Stimulated activated CD8-positive, alpha-beta memory T cell treated with anti-CD3 and anti-CD28 coated beads, Interleukin-4, amount 100 ng/mL, for 24 hours (primary cell): ENCODE results near the gene TNPO3.

Experiments used
- DNase-seq: peaks from one replicate; pipeline ENCODE4 v3.0.0-alpha.2; 2020; ENCODE audit warnings: low read depth

TNPO3 gene

GRCh38 chr7:129054438-129055293, at the start of gene TNPO3:
Gene TNPO3, minus strand, starts transcription at chr7:129055111. Its CDS starts 341 bp downstream, at chr7:129054770.
- DNase-seq = peak; percentile 87

GRCh38 chr7:129103561-129104324, 48.8 kb upstream of the TNPO3 start:
- no peak for DNase-seq

- no peak for DNase-seq
Observed at GRCh38 chr7:129101746-129102145, 46.8 kb upstream of the TNPO3 start.

- no peak for DNase-seq
Observed at GRCh38 chr7:129100827-129101166, 45.9 kb upstream of the TNPO3 start.

- no peak for DNase-seq
Observed at GRCh38 chr7:129098409-129099084, 43.6 kb upstream of the TNPO3 start.

DNA sequence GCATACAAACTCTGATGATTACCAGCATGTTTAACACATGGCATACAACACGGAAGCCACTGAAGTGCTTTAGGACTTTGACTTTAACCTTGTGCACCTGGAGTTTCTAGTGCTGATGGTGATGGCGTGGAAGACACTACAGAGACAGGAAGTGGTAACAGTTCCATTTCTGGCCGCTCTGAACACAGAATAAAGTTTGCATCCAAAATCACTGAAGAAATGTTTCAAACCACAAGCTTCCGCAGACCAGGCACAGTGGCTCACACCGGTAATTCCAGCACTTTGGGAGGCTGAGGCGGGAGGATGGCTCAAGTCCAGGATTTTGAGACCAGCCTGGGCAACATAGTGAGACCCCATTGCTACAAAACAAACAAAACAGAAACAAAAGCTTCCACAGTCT, 40.3 kb upstream of the TNPO3 start:
- no peak for DNase-seq

GRCh38 chr7:129094501-129094900, 39.6 kb upstream of the TNPO3 start:
- no peak for DNase-seq

DNA sequence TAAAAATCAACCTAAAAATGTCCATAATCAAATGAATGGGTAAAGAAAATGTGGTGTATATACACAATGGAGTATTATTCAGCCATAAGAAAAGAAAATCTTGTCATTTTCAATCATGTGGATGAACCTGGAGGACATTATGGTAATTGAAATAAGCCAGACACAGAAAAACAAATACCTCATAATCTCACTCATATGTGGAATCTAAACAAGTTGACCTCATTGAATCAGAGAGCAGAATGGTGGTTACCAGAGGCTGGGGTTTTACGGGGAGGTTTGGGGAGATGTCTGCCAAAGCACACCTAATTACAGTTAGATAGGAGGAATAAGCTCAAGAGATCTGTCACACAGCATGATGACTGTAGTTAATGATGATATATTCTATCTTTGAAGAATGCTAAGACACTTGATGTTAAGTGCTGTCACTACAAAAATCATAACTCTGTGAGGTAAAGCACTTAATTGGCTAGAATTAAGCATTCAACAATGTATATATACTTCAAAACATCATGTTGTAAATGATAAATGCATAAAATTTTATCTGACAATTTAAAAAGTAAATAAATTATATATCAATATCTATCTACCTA, 39.1 kb upstream of the TNPO3 start:
- no peak for DNase-seq

DNA sequence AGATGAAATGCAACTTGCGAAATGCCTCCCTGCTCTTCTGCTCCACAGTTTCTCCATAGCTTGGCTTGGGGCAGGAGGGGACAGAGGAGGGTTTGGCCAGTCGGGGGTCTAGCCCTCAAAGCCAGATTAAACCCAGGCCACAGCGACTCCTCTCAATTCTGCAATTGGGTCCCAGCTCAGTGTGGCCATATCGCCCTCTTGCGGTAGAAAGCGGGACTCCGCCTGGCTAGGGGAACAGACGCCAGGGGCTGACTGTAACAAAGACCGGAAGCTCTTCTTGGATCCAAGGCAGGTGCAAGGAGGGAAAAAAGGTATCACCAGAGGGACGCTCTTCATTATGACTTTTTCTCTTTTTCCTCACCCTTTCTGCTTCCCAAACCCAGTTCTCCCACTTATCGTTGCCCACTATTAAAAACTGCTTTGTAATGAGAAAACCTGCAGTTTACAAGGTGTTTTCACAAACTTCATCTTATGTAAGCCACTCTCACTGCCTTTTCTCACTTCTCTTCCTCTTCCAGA, 36.6 kb upstream of the TNPO3 start:
- peak; percentile 81 for DNase-seq

DNA sequence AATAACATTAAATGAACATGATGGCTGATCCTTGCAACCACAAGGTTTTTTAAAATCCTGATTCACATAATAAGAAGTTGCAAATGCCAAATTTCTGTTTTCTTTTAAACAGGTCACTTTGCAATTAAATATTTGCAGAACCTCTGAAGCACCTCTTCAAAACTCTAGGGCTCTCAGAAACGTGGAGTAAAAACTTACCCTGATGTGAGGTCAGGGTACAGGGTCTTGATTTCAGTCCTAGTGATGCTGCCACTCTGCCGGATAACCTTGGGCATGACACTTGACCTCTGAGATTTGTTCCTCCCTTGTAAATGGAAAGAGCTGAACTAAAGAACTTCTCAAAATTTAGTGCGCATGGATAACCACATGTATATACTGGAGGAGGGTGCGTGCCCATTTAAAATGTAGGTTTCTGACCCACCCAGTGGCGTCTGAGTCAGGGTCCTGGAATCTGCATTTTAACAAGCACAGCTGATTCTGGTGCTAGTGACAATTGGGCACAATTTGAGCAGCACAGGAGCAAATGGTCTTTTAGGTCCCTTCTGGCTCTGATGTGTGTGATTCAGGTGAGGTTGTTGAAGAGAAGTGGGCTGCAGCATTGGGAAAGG, 35.5 kb upstream of the TNPO3 start:
- DNase-seq = no peak

DNA sequence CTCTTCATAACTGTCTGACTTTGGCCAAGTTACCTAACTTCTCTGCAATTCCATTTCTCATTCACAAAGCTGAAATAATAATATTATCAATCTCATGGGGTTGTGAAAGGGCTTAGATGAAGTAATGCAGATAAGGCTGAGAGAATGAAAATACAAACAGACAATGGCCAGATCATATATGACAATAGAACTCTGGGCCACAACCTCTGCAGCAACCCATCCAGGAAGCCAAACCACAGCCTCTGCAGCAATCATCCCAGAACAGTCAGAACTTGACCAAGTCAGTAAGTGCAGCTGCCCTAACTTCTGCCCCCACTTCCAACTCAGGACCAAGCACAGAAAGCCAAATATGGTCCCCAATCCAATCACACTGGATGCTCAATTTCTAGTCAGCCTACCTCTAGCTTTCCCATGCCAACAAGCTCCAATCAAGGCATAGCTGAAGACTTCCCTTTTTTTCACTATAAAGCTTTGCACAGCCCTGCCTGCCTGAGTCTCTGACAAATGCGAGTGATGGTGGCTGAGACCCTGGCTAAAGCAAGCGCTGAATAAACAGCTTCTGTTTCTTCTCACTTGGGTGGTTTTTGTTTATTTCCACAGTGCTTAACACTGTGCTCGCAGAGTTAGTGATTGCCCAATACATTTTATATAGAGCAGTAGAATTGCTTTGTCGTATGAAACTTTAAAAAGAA, 34.8 kb upstream of the TNPO3 start:
- DNase-seq = no peak

DNA sequence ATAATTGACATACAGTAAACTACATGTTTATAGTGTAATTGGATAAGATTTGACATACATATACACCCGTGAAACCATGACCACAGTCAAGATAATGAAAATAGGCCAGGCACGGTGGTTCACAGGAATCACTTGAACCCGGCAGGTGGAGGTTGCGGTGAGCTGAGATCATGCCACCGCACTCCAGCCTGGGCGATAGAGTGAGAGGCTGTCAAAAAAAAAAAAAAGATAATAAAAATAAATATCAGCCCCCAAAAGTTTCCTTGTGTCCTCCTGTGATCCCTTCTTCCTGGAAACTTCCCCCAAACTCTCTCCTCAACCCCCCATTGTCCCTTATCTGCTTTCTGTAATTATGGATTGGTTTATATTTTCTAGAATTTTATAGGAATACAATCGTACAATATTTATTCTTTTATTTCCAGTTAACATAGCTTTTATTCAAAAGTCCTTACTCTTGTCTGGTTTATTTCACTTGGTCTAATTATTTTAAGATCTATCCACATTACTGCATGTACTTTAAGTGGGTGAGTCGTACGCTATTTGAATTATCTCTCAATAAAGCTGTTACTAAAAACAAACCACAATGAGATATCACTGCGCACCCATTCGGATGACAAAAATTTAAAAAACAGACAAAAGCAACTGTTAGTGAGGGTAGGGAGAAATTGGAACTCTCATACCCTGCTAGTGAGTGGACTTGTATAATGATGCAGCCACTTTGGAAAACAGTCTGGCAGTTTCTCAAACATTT, 30.1 kb upstream of the TNPO3 start:
- no peak for DNase-seq

DNA sequence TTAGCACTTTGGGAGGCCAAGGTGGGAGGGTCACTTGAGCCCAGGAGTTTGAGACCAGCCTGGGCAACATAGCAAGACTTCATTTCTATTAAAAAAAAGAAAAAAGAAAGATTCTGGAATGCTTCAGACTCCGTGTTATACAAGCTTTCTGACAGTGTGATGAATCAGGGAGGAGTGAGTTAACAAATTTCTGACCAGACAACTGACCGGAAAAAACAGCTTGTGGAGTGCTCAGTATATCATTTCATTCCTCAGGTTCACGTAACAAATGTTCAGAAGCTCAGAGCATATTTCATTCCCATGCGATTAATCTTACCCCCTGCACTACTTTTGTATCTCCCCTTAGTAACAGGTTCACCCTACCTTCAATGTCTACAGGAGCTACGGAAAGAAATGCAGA, 28.6 kb upstream of the TNPO3 start:
- no peak for DNase-seq

DNA sequence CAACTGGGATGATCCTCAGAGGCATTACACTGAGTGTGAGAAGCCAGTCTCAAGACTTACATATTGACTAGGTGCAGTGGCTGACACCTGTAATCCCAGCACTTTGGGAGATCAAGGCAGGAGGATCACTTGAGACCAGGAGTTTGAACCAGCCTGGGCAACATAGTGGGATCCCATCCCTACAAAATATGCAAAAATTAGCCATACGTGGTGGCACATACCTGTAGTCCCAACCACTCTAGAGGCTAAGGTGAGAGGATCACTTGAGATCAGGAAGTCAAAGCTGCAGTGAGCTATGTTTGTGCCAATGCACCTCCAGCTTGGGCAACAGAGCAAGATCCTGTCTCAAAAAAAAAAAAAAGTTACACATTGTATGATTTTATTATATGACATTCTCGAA, 23.5 kb upstream of the TNPO3 start:
- DNase-seq = no peak

GRCh38 chr7:129076886-129077285, 22.0 kb upstream of the TNPO3 start:
- no peak for DNase-seq

GRCh38 chr7:129074994-129075393, 20.1 kb upstream of the TNPO3 start:
- DNase-seq = no peak

DNA sequence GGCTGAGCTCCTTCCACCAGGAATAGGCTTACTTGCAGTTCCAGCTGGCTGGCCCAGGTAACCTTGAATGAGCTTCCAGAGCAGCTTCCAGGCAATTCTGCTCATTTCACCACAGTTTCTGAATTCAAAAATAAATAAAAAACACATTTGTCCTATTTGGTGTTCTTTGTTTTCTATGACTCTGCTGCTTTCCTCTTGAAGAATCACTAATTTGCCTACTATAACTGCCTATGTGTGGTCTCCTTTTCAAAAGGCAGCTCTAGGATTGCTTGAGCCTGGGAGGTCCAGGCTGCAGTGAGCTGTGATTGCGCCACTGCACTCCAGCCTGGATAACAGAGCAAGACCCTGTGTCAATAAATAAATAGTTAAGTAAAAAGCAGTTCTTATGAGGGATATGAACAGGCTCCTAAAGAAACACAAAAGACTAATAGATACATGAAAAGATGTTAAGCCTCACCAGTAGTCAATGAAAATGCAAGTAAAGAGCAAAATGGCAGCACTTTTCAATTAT, 19.5 kb upstream of the TNPO3 start:
- DNase-seq = no peak

- no peak for DNase-seq
Observed at GRCh38 chr7:129073738-129074137, 18.8 kb upstream of the TNPO3 start.

DNA sequence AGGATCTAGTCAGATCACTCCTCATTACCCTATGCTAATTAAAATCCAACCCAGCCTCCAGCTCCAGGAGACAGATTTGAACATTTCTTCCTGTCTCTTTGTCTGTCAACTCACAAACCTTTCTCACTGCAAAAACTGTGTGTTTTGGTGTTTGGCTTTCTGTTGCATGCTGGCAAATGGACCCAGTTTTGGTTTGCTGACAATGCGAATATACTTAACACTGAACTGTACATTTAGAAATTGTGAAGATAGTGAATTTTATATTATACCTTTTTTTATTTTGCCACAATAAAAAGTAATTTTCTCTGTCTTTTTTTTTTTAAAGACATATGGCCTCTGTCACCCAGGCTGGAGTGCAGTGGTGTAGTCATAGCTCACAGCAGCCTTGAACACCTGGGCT, 18.3 kb upstream of the TNPO3 start:
- no peak for DNase-seq

GRCh38 chr7:129072479-129073011, 17.6 kb upstream of the TNPO3 start:
- no peak for DNase-seq
